ENCODE data around the gene NOXO1. TPM values are rescaled to one million over a fixed set of nuclear protein-coding genes. Genes with fewer than 3 reads are reported as not detected.

The NOXO1 gene
- total and polyA plus RNA-seq, 10 of the 15 experiments (the other 5 are each of a cell fraction or from before 2014, with no cell fraction given): 0.09 to 0.76 (median 0.26) TPM; not detected in 4

GRCh38 chr16:1929578-1930337 is 51.5 kb downstream of the NOXO1 start (continued):
- TF ChIP-seq NKRF (conservative IDR thresholded peaks at IDR 0.05) (peak; percentile 55; the same call in 1 of the 2 replicates), E4F1 (IDR thresholded peaks at IDR 0.05; ENCODE audit: borderline replicate concordance, partially characterized antibody) (no peak), EGR1 (IDR thresholded peaks at IDR 0.05; ENCODE audit: borderline replicate concordance in 1 of 2, low read depth in 2 of 2, low read length in 2 of 2) (0 out of 3 replicates have a peak, but pooled peaks of 1 of the 2 experiments have one; percentile 46), GABPA (IDR thresholded peaks at IDR 0.05; ENCODE audit: low read depth) (no peak), USF2 (IDR thresholded peaks at IDR 0.05; ENCODE audit: borderline replicate concordance, low read depth, low read length) (no peak), MXI1 (IDR thresholded peaks at IDR 0.05; ENCODE audit: low read depth, low read length) (peak; percentile 78), SIN3A (IDR thresholded peaks at IDR 0.05; ENCODE audit: low read depth, low read length) (no peak), ZNF687 (IDR thresholded peaks at IDR 0.05) (peak; percentile 91), POLR2A (IDR thresholded peaks at IDR 0.05; ENCODE audit: low read depth, low read length) (peak; percentile 43; the same call in 1 of the 2 replicates), KAT2A (conservative IDR thresholded peaks at IDR 0.05; ENCODE audit: control insufficient read depth, low read depth, low read length) (no peak), EED (IDR thresholded peaks at IDR 0.05; ENCODE audit: low read depth) (no peak), ATF7 (IDR thresholded peaks at IDR 0.05; ENCODE audit: low read depth) (no peak), NFYA (IDR thresholded peaks at IDR 0.05; ENCODE audit: borderline replicate concordance, low read depth, low read length) (no peak), FOS (IDR thresholded peaks at IDR 0.05; ENCODE audit: borderline replicate concordance, extremely low read depth, insufficient read length) (no peak), PRDM15 (CRISPR knock-in tag; IDR thresholded peaks at IDR 0.05) (no peak)

Data from GM12878 (cell line).